Non-pigmented ciliary epithelial cell (primary cell): ENCODE measurements around the gene ZNF202.
A peak's percentile ranks its signal among the peaks of the same experiment; 100 is the strongest.
"Not testable (repeated sequence)": the region's sequence is repeated elsewhere in the genome, so short reads cannot be mapped to it uniquely, and the experiment has no call there.

Experiments
- DNase-seq: peaks from one replicate; pipeline ENCODE4 v3.0.0-alpha.2; 2010; ENCODE audit warnings: low read depth

The ZNF202 gene

GRCh38 chr11:123740787-123741158, 687 bp downstream of the ZNF202 start:
- DNase-seq, result no peak

GRCh38 chr11:123738374-123738773, 3.1 kb downstream of the ZNF202 start:
- DNase-seq, result no peak

- no peak for DNase-seq
Observed at GRCh38 chr11:123736769-123737168, 4.7 kb downstream of the ZNF202 start.

- no peak for DNase-seq
Observed at GRCh38 chr11:123729602-123730001, 11.9 kb downstream of the ZNF202 start.

GRCh38 chr11:123725995-123726655, 15.3 kb downstream of the ZNF202 start:
- no peak for DNase-seq

GRCh38 chr11:123719452-123719851, 22.0 kb downstream of the ZNF202 start:
- DNase-seq, result peak; percentile 27

- DNase-seq, result no peak
Observed at GRCh38 chr11:123718469-123718868, 23.0 kb downstream of the ZNF202 start.

GRCh38 chr11:123718063-123718462, 23.4 kb downstream of the ZNF202 start:
- DNase-seq, result no peak

GRCh38 chr11:123712627-123713026, 28.8 kb downstream of the ZNF202 start:
- not testable (repeated sequence) for DNase-seq

GRCh38 chr11:123707606-123708205, 33.8 kb downstream of the ZNF202 start:
- DNase-seq, result peak; percentile 42

- DNase-seq, result no peak
Observed at GRCh38 chr11:123707206-123707605, 34.3 kb downstream of the ZNF202 start.

GRCh38 chr11:123704341-123704740, 37.1 kb downstream of the ZNF202 start:
- no peak for DNase-seq

- DNase-seq, result no peak
Observed at GRCh38 chr11:123702696-123703095, 38.8 kb downstream of the ZNF202 start.

GRCh38 chr11:123702139-123702538, 39.3 kb downstream of the ZNF202 start:
- no peak for DNase-seq

- no peak for DNase-seq
Observed at GRCh38 chr11:123700772-123701171, 40.7 kb downstream of the ZNF202 start.

GRCh38 chr11:123698546-123699127, 42.8 kb downstream of the ZNF202 start:
- DNase-seq, result no peak

GRCh38 chr11:123696183-123696582, 45.3 kb downstream of the ZNF202 start:
- no peak for DNase-seq

- no peak for DNase-seq
Observed at GRCh38 chr11:123695231-123695630, 46.2 kb downstream of the ZNF202 start.

- no peak for DNase-seq
Observed at GRCh38 chr11:123694551-123694950, 46.9 kb downstream of the ZNF202 start.

- DNase-seq, result no peak
Observed at GRCh38 chr11:123692961-123693360, 48.5 kb downstream of the ZNF202 start.

GRCh38 chr11:123690485-123690884, 51.0 kb downstream of the ZNF202 start:
- DNase-seq, result peak; percentile 28

- no peak for DNase-seq
Observed at GRCh38 chr11:123684601-123685000, 56.9 kb downstream of the ZNF202 start.

- no peak for DNase-seq
Observed at GRCh38 chr11:123683428-123684170, 57.9 kb downstream of the ZNF202 start.
